GM18526 (cell line): ENCODE data around the gene SMAGP.

Source experiments
- POLR2A ChIP-seq: IDR thresholded peaks from 3 replicates; pipeline ENCODE4 v1.6.1; 2011; ENCODE audit not compliant: insufficient read length; ENCODE audit errors: extremely low read depth

SMAGP gene

GRCh38 chr12:51205350-51205749 is 64.9 kb downstream of the SMAGP start:
- TF ChIP-seq POLR2A = no peak

GRCh38 chr12:51202718-51203117 is 67.5 kb downstream of the SMAGP start:
- TF ChIP-seq POLR2A = no peak

GRCh38 chr12:51200806-51201205 is 69.4 kb downstream of the SMAGP start:
- TF ChIP-seq POLR2A = no peak

GRCh38 chr12:51200156-51200555 is 70.1 kb downstream of the SMAGP start:
- TF ChIP-seq POLR2A = no peak

GRCh38 chr12:51199366-51199945 is 70.8 kb downstream of the SMAGP start:
- no peak for TF ChIP-seq POLR2A

- TF ChIP-seq POLR2A = no peak
Measured at GRCh38 chr12:51198568-51199365, 71.4 kb downstream of the SMAGP start.

GRCh38 chr12:51197736-51198567 is 72.3 kb downstream of the SMAGP start:
- no peak for TF ChIP-seq POLR2A

GRCh38 chr12:51196547-51196946 is 73.7 kb downstream of the SMAGP start:
- no peak for TF ChIP-seq POLR2A

- no peak for TF ChIP-seq POLR2A
Measured at GRCh38 chr12:51195841-51196240, 74.4 kb downstream of the SMAGP start.
